HG03354 (cell line): ENCODE measurements around the gene FXYD1.

Experiments
- ATAC-seq: cut with Tn5 transposase; IDR thresholded peaks from one replicate; pipeline ENCODE4 v1.9.1; 2021; ENCODE audit warnings: mild to moderate bottlenecking; ENCODE audit not compliant: unreplicated experiment, poor library complexity, severe bottlenecking

Gene FXYD1

GRCh38 chr19:35156673-35157014 is 18.0 kb downstream of the FXYD1 start:
- no peak for ATAC-seq

DNA sequence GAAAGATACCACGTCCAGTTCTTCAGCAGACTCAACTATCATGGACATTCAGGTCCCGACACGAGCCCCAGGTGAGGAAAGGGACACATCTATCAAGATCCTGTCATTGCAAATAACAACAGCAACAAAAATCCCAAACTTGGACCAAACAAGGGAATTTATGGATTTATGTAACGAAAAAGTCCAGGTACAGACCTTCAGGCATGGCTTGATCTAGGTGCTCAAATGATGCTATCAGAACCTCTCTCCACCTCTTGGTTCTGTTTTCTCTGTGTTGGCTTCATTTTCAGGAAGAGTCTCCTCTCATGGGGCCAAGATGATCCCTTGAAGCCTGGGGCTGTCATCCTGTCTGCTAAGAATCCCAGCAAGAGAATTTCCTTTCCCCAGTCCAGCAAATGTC is 18.8 kb downstream of the FXYD1 start:
- ATAC-seq = no peak

- ATAC-seq = no peak
Measured at GRCh38 chr19:35159606-35160005, 21.0 kb downstream of the FXYD1 start.

DNA sequence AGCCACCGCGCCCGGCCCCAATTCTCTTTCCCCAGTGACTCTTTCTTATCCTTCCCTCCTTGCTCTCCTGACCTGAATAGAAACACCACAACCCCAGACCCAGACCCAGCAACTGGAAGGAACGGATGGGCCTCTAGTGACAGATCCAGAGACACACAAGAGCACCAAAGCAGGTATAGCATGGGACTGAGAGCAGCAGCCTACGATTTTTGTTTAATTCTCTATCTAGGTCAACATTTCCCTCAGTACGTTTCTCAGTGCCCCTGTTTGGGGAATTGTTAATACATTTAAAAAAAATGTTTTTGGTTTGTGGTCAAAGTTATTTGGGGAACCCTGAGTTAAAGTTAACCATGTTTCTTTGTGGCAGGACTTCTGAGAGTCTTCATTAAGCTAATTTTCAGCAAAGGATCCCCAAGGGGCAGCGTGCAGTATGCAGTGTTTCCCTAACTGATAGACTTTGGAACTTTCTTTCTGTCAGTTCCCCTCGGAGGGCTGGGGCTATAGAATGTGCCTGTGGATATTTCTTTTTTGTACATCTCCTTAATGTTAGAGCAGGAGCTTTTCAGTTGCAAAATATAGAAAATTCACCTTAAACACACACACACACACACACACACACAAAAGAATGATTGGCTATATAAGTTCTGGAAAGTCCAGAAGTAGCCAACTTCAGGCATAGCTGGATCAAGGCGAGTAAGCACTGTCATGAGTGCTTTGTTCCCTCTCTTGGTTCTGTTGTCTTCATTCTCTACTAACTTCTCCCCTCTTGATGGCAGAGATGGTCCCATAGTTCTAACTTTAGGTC is 22.2 kb downstream of the FXYD1 start:
- no peak for ATAC-seq

GRCh38 chr19:35161434-35161743 is 22.8 kb downstream of the FXYD1 start:
- ATAC-seq = no peak

DNA sequence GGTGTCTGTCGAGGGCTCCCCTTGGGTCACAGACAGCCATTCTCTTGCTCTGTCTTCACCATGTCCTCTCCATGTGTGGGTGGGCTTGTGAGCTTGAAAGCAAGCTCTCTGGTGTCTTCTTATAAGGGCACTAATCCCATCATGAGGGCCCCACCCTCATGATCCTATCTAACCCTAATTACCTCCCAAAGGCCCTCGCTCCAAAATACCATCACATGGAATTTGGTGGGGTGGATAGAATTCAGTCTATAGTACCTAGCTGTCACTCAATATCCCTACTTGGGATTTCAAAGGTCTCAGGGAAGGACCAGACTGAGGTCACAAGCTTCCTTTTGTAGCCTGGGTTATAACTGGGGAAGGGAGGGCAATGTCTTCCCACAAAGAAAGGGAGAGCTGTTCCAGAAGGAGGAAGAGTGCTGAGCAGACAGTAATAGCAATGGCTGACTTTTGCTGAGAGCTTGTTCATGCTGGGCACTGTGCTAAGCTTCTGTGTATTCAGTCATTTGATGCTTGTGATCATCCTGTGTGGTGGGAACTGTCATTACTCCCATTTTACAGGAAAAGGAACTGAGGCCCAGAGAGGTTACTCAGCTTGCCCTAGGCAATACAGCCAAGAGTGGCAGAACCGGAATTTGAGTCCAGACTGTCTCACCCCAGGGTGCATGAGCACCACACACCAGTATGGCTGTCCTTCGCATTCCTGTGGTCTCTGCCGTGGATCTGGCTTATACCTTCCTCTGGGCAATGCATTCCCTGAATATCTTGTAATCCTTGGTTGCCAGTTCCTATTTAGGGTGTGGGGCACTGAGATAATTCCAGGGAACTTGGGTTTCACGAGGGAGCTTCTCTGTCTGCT is 24.1 kb downstream of the FXYD1 start:
- no peak for ATAC-seq

DNA sequence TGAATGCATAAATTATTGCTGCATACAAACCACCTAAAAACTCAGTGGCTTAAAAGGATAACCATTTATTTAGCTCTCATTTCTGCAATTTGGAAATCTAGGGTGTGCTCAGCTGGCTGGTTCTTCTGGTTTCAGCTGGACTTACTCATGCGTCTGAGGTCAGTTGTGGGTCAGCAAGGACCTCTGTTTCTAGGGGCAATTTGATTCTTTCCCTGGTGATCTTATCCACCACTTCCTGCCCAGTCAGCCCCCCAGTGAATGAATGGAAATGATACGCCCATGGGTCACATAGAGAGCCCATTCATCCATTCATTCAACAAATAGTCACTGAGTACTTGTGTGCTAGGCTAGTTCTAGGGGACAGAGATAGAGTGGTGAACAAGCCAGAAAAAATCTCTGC is 25.8 kb downstream of the FXYD1 start:
- no peak for ATAC-seq

- no peak for ATAC-seq
Measured at GRCh38 chr19:35165200-35166058, 26.8 kb downstream of the FXYD1 start.

- ATAC-seq = no peak
Measured at GRCh38 chr19:35166100-35167063, 27.8 kb downstream of the FXYD1 start.

DNA sequence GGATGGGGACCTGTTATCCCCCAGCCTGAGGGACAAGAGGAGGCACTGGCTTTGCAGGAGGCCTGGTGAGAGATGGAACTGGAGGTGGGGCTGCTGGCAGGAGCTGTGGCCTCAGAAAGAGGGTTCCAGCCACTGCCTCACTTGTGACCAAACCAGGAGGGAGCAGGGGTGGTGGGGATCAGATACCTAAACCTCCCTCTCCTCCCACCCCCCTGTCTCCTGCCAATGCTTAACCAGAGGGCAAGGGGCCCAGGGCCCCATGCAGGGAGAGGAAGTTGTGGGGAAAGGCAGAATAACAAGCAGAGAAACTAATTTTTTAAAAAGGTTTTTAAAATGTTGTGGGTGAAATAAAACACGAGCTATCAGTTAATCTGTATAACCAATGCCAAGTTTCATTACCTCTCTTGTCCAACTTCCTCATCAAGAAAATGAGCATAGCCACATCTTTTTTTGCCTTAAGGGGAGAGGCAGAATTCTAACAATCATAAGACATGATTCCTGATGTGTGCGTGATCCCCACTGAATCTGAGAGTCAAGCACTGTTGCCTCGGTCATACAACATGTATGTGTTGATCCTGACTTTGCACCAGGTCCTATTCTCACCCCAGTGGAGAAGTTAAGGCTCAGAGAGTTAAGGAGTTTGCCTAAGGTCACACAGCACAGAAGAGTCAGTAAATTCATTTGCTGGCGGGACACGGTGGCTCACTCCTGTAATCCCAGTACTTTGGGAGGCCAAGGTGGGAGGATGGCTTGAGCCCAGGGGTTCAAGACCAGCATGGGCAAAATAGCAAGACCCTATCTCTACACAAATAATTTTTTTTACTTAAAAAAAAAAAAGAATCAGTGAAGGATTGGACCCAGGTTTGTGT is 28.9 kb downstream of the FXYD1 start:
- ATAC-seq = no peak

DNA sequence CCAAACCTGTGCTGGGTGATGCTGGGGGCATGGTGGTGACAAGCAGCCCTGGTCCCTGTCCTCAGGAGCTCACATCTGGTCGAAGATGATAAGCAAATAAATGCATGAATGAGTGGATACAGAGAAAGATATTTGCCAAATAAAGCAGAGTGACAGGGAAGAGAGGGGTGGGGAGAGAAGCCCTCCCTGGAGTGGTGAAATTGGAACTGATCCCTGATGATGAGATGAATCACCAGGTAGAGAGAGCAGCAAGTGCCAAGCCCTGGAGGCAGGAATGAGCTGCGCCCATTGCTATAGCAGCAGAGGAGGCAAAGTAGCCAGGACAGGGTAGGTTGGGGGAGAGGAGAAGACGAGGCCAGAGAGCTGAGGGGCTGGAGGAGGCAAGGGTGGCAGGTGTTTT is 29.6 kb downstream of the FXYD1 start:
- ATAC-seq = no peak

GRCh38 chr19:35169221-35169995 is 30.8 kb downstream of the FXYD1 start:
- ATAC-seq = no peak

- no peak for ATAC-seq
Measured at GRCh38 chr19:35170359-35171061, 31.9 kb downstream of the FXYD1 start.

DNA sequence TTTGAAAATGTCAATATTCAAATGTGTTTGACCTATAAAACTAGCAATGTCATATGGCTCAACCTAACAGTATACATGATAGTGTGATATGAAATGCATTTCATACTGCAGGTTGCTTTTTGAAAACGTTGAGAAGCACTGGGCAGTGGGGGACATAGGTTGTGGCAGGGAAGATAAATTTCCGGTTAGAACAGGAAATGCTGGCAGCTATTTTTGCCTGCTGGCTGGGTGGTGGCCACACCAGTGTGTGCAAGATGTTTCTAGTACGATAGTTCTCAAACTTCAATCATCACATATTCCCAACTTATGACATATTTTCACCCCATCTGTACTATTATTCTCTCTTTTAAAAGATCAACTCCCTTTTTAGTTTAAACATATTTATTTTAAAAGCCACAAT is 33.1 kb downstream of the FXYD1 start:
- ATAC-seq = no peak

GRCh38 chr19:35174226-35174625 is 35.6 kb downstream of the FXYD1 start:
- no peak for ATAC-seq

DNA sequence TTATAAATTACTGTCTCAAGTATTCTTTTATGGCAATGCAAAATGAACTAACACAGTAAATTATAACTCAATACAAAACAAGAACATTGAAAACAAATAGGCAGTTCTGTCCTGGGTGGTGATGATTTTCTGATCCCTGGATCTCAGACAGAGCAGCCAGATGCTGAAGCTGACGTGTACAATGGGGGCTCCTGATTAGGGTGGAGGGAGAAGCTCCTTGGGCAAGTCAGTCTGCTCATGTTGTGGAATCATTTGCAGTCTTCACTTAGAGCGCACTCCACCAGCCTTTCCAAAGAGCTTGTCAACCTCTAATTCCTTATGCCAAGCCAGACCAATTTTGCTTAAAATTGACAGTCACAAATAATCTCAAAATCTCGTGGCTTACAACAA is 37.6 kb downstream of the FXYD1 start:
- ATAC-seq = no peak
